Liver (tissue), 9 donors: ENCODE measurements around the gene ST8SIA6. TPM values are rescaled to one million over a fixed set of nuclear protein-coding genes. Genes with fewer than 3 reads are reported as not detected.

ENCODE experiments used
- DNase-seq: peaks from one replicate; pipeline ENCODE4 v3.0.0-alpha.2; 2017; ENCODE audit warnings: low spot score
- H3K27ac ChIP-seq, 2 donors: one replicate each; pipeline ENCODE4 v1.7.0; 2013; ENCODE audit warnings: inconsistent platforms in 2 of 2, low read length in 2 of 2, control low read depth in 1 of 2, low read depth in 1 of 2, mild to moderate bottlenecking in 1 of 2
- H3K27me3 ChIP-seq, 4 donors: one replicate each; pipeline versions ENCODE4 v1.6.1 to v1.7.0; 2013; ENCODE audit warnings: low read length in 3 of 4, inconsistent platforms in 1 of 4, mild to moderate bottlenecking in 1 of 4, moderate library complexity in 1 of 4; ENCODE audit not compliant: control insufficient read depth in 4 of 4, insufficient read depth in 4 of 4
- H3K36me3 ChIP-seq, 4 donors: one replicate each; pipeline versions ENCODE4 v1.6.1 to v1.7.0; 2013; ENCODE audit warnings: low read length in 3 of 4, mild to moderate bottlenecking in 3 of 4, low read depth in 1 of 4, moderate library complexity in 1 of 4; ENCODE audit not compliant: control insufficient read depth in 4 of 4, insufficient read depth in 3 of 4
- H3K4me1 ChIP-seq, 4 donors: one replicate each; pipeline versions ENCODE4 v1.6.1 to v1.7.0; 2013; ENCODE audit warnings: low read length in 3 of 4, mild to moderate bottlenecking in 3 of 4, moderate library complexity in 1 of 4; ENCODE audit not compliant: control insufficient read depth in 4 of 4, insufficient read depth in 4 of 4
- H3K4me3 ChIP-seq, 3 donors: one replicate each; pipeline versions ENCODE4 v1.6.1 to v1.7.0; 2013; ENCODE audit warnings: low read length in 3 of 3, control low read depth in 1 of 3, low read depth in 1 of 3, mild to moderate bottlenecking in 1 of 3
- H3K9ac ChIP-seq, 2 donors: one replicate each; pipeline ENCODE4 v1.7.0; 2013; ENCODE audit warnings: low read length in 2 of 2, mild to moderate bottlenecking in 2 of 2, moderate library complexity in 2 of 2, control low read depth in 1 of 2, low read depth in 1 of 2
- H3K9me3 ChIP-seq, 4 donors: one replicate each; pipeline versions ENCODE4 v1.6.1 to v1.7.0; 2013; ENCODE audit warnings: low read length in 3 of 4; ENCODE audit not compliant: control insufficient read depth in 4 of 4
- ATF3 ChIP-seq: IDR thresholded peaks from 2 replicates; pipeline ENCODE4 v1.6.1; 2016; ENCODE audit warnings: antibody characterized with exemption
- CTCF ChIP-seq: fragments of 150-350 bp; IDR thresholded peaks from 2 replicates; pipeline ENCODE4 v1.5.1; 2017; ENCODE audit warnings: improper control_type of control experiment, low read depth, low read length; ENCODE audit not compliant: missing input control
- EGR1 ChIP-seq, 2 donors: IDR thresholded peaks; 2 replicates each; pipeline ENCODE4 v1.6.1; 2016 to 2018; ENCODE audit warnings: antibody characterized with exemption in 2 of 2, low read depth in 2 of 2
- FOXA1 ChIP-seq: IDR thresholded peaks from 2 replicates; pipeline ENCODE4 v1.6.1; 2016; ENCODE audit warnings: antibody characterized with exemption
- FOXA2 ChIP-seq: IDR thresholded peaks from 2 replicates; pipeline ENCODE4 v1.6.1; 2016; ENCODE audit warnings: antibody characterized with exemption
- GABPA ChIP-seq, 2 donors: IDR thresholded peaks in 1 of 2; conservative IDR thresholded peaks in 1 of 2; 2 replicates each; pipeline ENCODE4 v1.6.1; 2016; ENCODE audit warnings: antibody characterized with exemption in 2 of 2, mild to moderate bottlenecking in 1 of 2, moderate library complexity in 1 of 2
- HNF4A ChIP-seq, 2 donors: conservative IDR thresholded peaks; 2 replicates each; pipeline ENCODE4 v1.6.1; 2016; ENCODE audit warnings: antibody characterized with exemption in 2 of 2, mild to moderate bottlenecking in 2 of 2
- HNF4G ChIP-seq: IDR thresholded peaks from 2 replicates; pipeline ENCODE4 v1.6.1; 2016; ENCODE audit warnings: antibody characterized with exemption
- MAX ChIP-seq: IDR thresholded peaks from 2 replicates; pipeline ENCODE4 v1.6.1; 2016; ENCODE audit warnings: antibody characterized with exemption
- NR2F2 ChIP-seq: IDR thresholded peaks from 2 replicates; pipeline ENCODE4 v1.6.1; 2016; ENCODE audit warnings: antibody characterized with exemption
- RAD21 ChIP-seq, 2 donors: IDR thresholded peaks; 2 replicates each; pipeline ENCODE4 v1.6.1; 2016; ENCODE audit warnings: antibody characterized with exemption in 2 of 2, mild to moderate bottlenecking in 2 of 2
- REST ChIP-seq: IDR thresholded peaks from 2 replicates; pipeline ENCODE4 v1.6.1; 2016; ENCODE audit warnings: antibody characterized with exemption, mild to moderate bottlenecking
- RXRA ChIP-seq, 2 donors: IDR thresholded peaks; 2 replicates each; pipeline ENCODE4 v1.6.1; 2017 to 2018; ENCODE audit warnings: antibody characterized with exemption in 2 of 2, mild to moderate bottlenecking in 1 of 2
- SP1 ChIP-seq: IDR thresholded peaks from 2 replicates; pipeline ENCODE4 v1.6.1; 2018; ENCODE audit warnings: antibody characterized with exemption, mild to moderate bottlenecking
- TAF1 ChIP-seq: conservative IDR thresholded peaks from 2 replicates; pipeline ENCODE4 v1.6.1; 2016; ENCODE audit warnings: antibody characterized with exemption, mild to moderate bottlenecking
- YY1 ChIP-seq: IDR thresholded peaks from 2 replicates; pipeline ENCODE4 v1.6.1; 2016; ENCODE audit warnings: antibody characterized with exemption, mild to moderate bottlenecking
- ZBTB33 ChIP-seq: IDR thresholded peaks from 2 replicates; pipeline ENCODE4 v1.6.1; 2016; ENCODE audit warnings: antibody characterized with exemption
- WGBS: extraction: QIAGEN DNeasy Blood & Tissue Kit; methylation state at CpG from one replicate; pipeline ENCODE4 v1.1.7; 2013; 5-methylcytosine and 5-hydroxymethylcytosine counted together
- polyA plus RNA-seq, 2 donors: library from polyadenylated mRNA; stranded (reverse) in 1 of 2; unstranded in 1 of 2; fragments of 200-250 nt in 1 of 2; fragments of >200 nt in 1 of 2; fragmentation: Nextera tagmentation in 1 of 2; extraction: Ambion mirVana in 1 of 2; gene quantifications; one replicate each; pipeline versions ENCODE4 v1.2.1 to v1.2.3, GENCODE V29; 2013 to 2015
- total RNA-seq, 2 donors: library from RNA; depleted of rRNA; stranded (reverse); fragments of >200 nt; gene quantifications; one replicate each; pipeline ENCODE4 v1.2.3, GENCODE V29; 2014
- donor health status: healthy.
- donor health status: healthy.
- donor health status: healthy.
- donor health status: healthy.
- donor health status: healthy.

Gene ST8SIA6
- total and polyA plus RNA-seq, 4 donors = 0.53 to 5.8 (median 1.0) TPM

GRCh38 chr10:17358461-17358860, 95.9 kb downstream of the ST8SIA6 start:
- 68% methylated on average over 1 of the region's 1 CpG for WGBS
- Histone ChIP-seq H3K9ac (no peak overlapping the region), H3K4me1 (no peaks in the 10 kb centered on the region), H3K36me3 (no peaks in the 10 kb centered on the region), H3K4me3 (no peak overlapping the region), H3K27me3 (no peaks in the 10 kb centered on the region), H3K9me3 (peaks cover 0 to 2% (median 0%) of the 10 kb centered on the region in 4 donors), H3K27ac (no peak overlapping the region)
- no peak for DNase-seq
- TF ChIP-seq YY1 = no peak
- TF ChIP-seq CTCF = no peak
- TF ChIP-seq GABPA (IDR thresholded peaks at IDR 0.05 in 1 of 2, conservative IDR thresholded peaks at IDR 0.05 in 1 of 2) = no peak
- TF ChIP-seq FOXA2 = no peak
- TF ChIP-seq RAD21 (IDR thresholded peaks at IDR 0.05) = no peak
- no peak for TF ChIP-seq HNF4A (conservative IDR thresholded peaks at IDR 0.05)
- no peak for TF ChIP-seq SP1
- TF ChIP-seq MAX = no peak
- no peak for TF ChIP-seq ZBTB33
- TF ChIP-seq FOXA1 = no peak
- no peak for TF ChIP-seq TAF1
- TF ChIP-seq EGR1 (IDR thresholded peaks at IDR 0.05; ENCODE audit: low read depth in 2 of 2) = no peak
- no peak for TF ChIP-seq RXRA (IDR thresholded peaks at IDR 0.05)
- TF ChIP-seq ATF3 = no peak
- TF ChIP-seq NR2F2 = no peak

GRCh38 chr10:17357781-17358180, 96.6 kb downstream of the ST8SIA6 start:
- no peaks in the 10 kb centered on the region for H3K27me3 ChIP-seq
- H3K4me1 ChIP-seq = no peaks in the 10 kb centered on the region
- H3K9me3 ChIP-seq = no peaks in the 10 kb centered on the region
- DNase-seq = no peak
- H3K9ac ChIP-seq = no peak overlapping the region
- H3K36me3 ChIP-seq = no peaks in the 10 kb centered on the region
- 60% methylated on average over 2 of the region's 2 CpGs for WGBS
- H3K27ac ChIP-seq = no peak overlapping the region
- no peak overlapping the region for H3K4me3 ChIP-seq
- TF ChIP-seq ZBTB33 = no peak
- TF ChIP-seq FOXA2 = no peak
- no peak for TF ChIP-seq EGR1 (IDR thresholded peaks at IDR 0.05; ENCODE audit: low read depth in 2 of 2)
- no peak for TF ChIP-seq SP1
- no peak for TF ChIP-seq NR2F2
- no peak for TF ChIP-seq CTCF
- no peak for TF ChIP-seq MAX
- no peak for TF ChIP-seq ATF3
- TF ChIP-seq HNF4A (conservative IDR thresholded peaks at IDR 0.05) = no peak
- TF ChIP-seq RAD21 (IDR thresholded peaks at IDR 0.05) = no peak
- TF ChIP-seq REST = no peak
- no peak for TF ChIP-seq GABPA (IDR thresholded peaks at IDR 0.05 in 1 of 2, conservative IDR thresholded peaks at IDR 0.05 in 1 of 2)
- TF ChIP-seq RXRA (IDR thresholded peaks at IDR 0.05) = no peak
- no peak for TF ChIP-seq HNF4G
- no peak for TF ChIP-seq FOXA1
